Cardiac muscle cell (in vitro differentiated cells and primary cell): ENCODE results near the gene TAF4B. TPM values are rescaled to one million over a fixed set of nuclear protein-coding genes. Genes with fewer than 3 reads are reported as not detected.
"Not testable (repeated sequence)": the region's sequence is repeated elsewhere in the genome, so short reads cannot be mapped to it uniquely, and the experiment has no call there.

Source experiments
- DNase-seq, 2 donors: peaks; one replicate each; pipeline versions ENCODE4 v3.0.0 to v3.0.0-alpha.2; 2010 to 2017; ENCODE audit warnings: low read depth in 1 of 2, low spot score in 1 of 2
- H3K27ac ChIP-seq: fragments of 200-600 bp; sonication (generic); 2 replicates; pipeline ENCODE4 v1.5.1; 2016
- H3K27me3 ChIP-seq: fragments of 200-600 bp; sonication (generic); 2 replicates; pipeline ENCODE4 v1.6.0; 2016; ENCODE audit warnings: control low read depth
- H3K36me3 ChIP-seq: fragments of 200-600 bp; sonication (generic); 2 replicates; pipeline ENCODE4 v1.5.1; 2016; ENCODE audit warnings: control low read depth
- H3K4me1 ChIP-seq: fragments of 200-600 bp; sonication (generic); 2 replicates; pipeline ENCODE4 v1.8.1; 2017; ENCODE audit warnings: low read depth, mild to moderate bottlenecking, mixed run types
- H3K4me3 ChIP-seq: fragments of 200-600 bp; sonication (generic); 2 replicates; pipeline ENCODE4 v1.5.1; 2016; ENCODE audit warnings: mild to moderate bottlenecking
- H3K9me3 ChIP-seq: fragments of 200-600 bp; sonication (generic); 2 replicates; pipeline ENCODE4 v1.5.1; 2017; ENCODE audit warnings: low read depth, mild to moderate bottlenecking, control low read depth
- polyA plus RNA-seq: library from polyadenylated mRNA; unstranded; fragments of >200 nt; fragmentation: Nextera tagmentation; extraction: Ambion mirVana; gene quantifications from 2 replicates; pipeline ENCODE4 v1.2.1, GENCODE V29; 2016
- total RNA-seq: library from RNA; depleted of rRNA; stranded (reverse); fragments of >200 nt; gene quantifications from 2 replicates; pipeline ENCODE4 v1.2.3, GENCODE V29; 2016
- TF ChIP-seq, protein P1 (sequence below): IDR thresholded peaks from 2 replicates; pipeline ENCODE4 v1.5.1; 2012; ENCODE audit warnings: low read depth, mild to moderate bottlenecking, low read length

Gene TAF4B
- total and polyA plus RNA-seq, 2 experiments from 2014 or later: 1.5 to 8.2 TPM

DNA sequence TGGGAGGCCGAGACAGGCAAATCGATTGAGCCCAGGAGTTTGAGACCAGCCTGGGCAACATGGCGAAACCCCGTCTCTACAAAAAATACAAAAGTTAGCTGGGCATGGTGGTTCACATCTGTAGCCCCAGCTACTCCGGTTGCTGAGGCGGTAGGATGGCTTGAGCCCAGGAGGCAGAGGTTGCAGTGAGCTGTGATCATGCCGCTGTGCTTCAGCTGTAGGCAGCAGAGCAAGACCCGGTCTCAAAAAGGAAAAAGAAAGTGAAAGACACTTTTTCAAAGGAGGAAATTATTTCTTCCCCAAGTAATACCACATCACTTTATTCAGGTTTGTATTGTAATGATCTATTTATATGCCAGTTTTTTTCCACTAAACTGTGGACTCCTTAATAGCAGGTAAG, 35.7 kb upstream of the TAF4B start:
- Histone ChIP-seq H3K36me3 (no peaks in the 10 kb centered on the region), H3K4me1 (no peaks in the 10 kb centered on the region), H3K27ac (no peak overlapping the region), H3K4me3 (no peak overlapping the region), H3K9me3 (no peaks in the 10 kb centered on the region), H3K27me3 (no peaks in the 10 kb centered on the region)
- DNase-seq: no peak
- TF ChIP-seq, protein P1, sequence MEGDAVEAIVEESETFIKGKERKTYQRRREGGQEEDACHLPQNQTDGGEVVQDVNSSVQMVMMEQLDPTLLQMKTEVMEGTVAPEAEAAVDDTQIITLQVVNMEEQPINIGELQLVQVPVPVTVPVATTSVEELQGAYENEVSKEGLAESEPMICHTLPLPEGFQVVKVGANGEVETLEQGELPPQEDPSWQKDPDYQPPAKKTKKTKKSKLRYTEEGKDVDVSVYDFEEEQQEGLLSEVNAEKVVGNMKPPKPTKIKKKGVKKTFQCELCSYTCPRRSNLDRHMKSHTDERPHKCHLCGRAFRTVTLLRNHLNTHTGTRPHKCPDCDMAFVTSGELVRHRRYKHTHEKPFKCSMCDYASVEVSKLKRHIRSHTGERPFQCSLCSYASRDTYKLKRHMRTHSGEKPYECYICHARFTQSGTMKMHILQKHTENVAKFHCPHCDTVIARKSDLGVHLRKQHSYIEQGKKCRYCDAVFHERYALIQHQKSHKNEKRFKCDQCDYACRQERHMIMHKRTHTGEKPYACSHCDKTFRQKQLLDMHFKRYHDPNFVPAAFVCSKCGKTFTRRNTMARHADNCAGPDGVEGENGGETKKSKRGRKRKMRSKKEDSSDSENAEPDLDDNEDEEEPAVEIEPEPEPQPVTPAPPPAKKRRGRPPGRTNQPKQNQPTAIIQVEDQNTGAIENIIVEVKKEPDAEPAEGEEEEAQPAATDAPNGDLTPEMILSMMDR: no peak

DNA sequence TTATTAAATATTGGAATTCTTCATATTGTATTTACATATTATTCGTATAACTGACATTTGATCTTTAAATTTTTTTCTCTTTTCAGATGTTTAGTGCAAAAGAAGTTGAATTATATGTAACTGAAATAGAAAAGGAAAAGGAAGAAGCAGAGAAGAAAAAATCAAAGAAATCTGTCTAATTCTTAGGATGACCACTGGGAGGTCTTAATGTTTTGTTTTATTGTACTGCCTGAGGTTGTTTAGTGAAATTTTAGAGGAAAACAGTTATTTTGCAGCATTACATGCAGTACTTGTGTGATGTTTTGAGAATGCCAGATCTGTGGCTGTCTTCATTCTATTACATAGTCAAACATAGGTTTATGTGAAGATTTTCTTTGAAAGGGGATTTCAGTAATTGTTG, 34.0 kb upstream of the TAF4B start:
- TF ChIP-seq, protein P1: no peak
- Histone ChIP-seq H3K4me3 (no peak overlapping the region), H3K27me3 (no peaks in the 10 kb centered on the region), H3K27ac (no peak overlapping the region), H3K9me3 (no peaks in the 10 kb centered on the region), H3K4me1 (no peaks in the 10 kb centered on the region), H3K36me3 (no peaks in the 10 kb centered on the region)
- DNase-seq: no peak

DNA sequence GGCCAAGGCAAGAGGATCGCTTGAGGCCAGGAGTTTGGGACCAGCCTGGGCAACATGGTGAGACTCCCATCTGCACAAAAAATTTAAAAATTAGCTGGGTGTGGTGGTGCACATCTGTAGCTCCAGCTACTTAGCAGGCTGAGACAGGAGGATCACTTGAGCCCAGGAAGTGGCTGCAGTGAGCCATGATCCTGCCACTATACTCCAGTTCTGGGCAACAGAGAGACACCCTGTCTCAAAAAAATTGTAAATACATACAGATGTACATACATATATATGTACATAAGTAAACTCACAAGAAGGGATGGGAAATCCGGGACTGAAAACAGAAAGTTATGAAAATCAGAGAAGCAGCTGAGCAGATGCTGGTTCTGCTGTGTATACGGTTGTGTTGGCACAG, 29.6 kb upstream of the TAF4B start:
- Histone ChIP-seq H3K27ac (no peak overlapping the region), H3K4me3 (no peak overlapping the region), H3K36me3 (no peaks in the 10 kb centered on the region), H3K4me1 (no peaks in the 10 kb centered on the region), H3K27me3 (no peaks in the 10 kb centered on the region), H3K9me3 (no peaks in the 10 kb centered on the region)
- TF ChIP-seq, protein P1: no peak
- no peak for DNase-seq

GRCh38 chr18:26202001-26202400, 24.2 kb upstream of the TAF4B start:
- not testable (repeated sequence) for H3K4me1 ChIP-seq, DNase-seq, H3K36me3 ChIP-seq, H3K27ac ChIP-seq, H3K27me3 ChIP-seq, H3K4me3 ChIP-seq, H3K9me3 ChIP-seq

DNA sequence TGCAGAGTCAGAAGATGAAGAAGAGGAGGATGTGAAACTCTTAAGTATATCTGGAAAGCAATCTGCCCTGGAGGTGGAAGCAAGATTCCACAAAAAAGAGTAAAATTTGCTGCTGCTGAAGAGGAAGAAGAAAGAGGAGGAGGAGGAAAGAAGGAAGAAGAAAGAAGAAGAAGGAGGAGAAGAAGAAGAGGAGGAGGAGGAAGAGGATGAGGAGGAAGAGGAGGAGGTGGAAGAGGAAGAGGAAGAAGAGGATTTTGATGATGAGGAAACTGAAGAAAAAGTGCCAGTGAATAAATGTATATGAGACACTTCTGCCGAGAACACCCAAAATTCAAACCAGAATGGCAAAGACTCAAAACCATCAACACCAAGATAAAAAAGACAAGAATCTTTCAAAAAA, 20.9 kb upstream of the TAF4B start:
- Histone ChIP-seq H3K27me3 (no peaks in the 10 kb centered on the region), H3K27ac (no peak overlapping the region), H3K36me3 (no peaks in the 10 kb centered on the region), H3K4me1 (no peaks in the 10 kb centered on the region), H3K9me3 (no peaks in the 10 kb centered on the region), H3K4me3 (no peak overlapping the region)
- DNase-seq: no peak
- TF ChIP-seq, protein P1: no peak

GRCh38 chr18:26206488-26206887, 19.8 kb upstream of the TAF4B start:
- no peak for DNase-seq
- Histone ChIP-seq H3K27me3 (no peaks in the 10 kb centered on the region), H3K4me3 (no peak overlapping the region), H3K36me3 (no peaks in the 10 kb centered on the region), H3K9me3 (no peaks in the 10 kb centered on the region), H3K27ac (no peak overlapping the region), H3K4me1 (no peaks in the 10 kb centered on the region)
- TF ChIP-seq, protein P1: no peak
